ENCODE results near the gene ZNF550.

- no peak for TF ChIP-seq TAF1 (IDR thresholded peaks at IDR 0.05; ENCODE audit: borderline replicate concordance, insufficient read depth, low read length)
- no peak for TF ChIP-seq REST (IDR thresholded peaks at IDR 0.05; ENCODE audit: insufficient read depth in 1 of 2, low read depth in 2 of 2, low read length in 2 of 2)
- TF ChIP-seq POLR2AphosphoS5 (IDR thresholded peaks at IDR 0.05; ENCODE audit: low read depth, low read length): peak; percentile 50; the same call in 1 of the 2 replicates
- no peak for TF ChIP-seq SIN3A (IDR thresholded peaks at IDR 0.05; ENCODE audit: borderline replicate concordance, insufficient read depth, low read length)
Observed at GRCh38 chr19:57578487-57579205, 19.0 kb upstream of the ZNF550 start, which contains the start of gene ZNF416.

Data from PFSK-1 (cell line).